ENCODE measurements around the gene CCDC85A. TPM values are rescaled to one million over a fixed set of nuclear protein-coding genes. Genes with fewer than 3 reads are reported as not detected.

Gene CCDC85A
- total and polyA plus RNA-seq, 2 of the 8 experiments (the other 6 are each of a cell fraction or from before 2014, with no cell fraction given): 0.20 TPM; not detected in 1

GRCh38 chr2:56263876-56264275 lies 80.1 kb downstream of the CCDC85A start (continued):
- TF ChIP-seq, protein P1, sequence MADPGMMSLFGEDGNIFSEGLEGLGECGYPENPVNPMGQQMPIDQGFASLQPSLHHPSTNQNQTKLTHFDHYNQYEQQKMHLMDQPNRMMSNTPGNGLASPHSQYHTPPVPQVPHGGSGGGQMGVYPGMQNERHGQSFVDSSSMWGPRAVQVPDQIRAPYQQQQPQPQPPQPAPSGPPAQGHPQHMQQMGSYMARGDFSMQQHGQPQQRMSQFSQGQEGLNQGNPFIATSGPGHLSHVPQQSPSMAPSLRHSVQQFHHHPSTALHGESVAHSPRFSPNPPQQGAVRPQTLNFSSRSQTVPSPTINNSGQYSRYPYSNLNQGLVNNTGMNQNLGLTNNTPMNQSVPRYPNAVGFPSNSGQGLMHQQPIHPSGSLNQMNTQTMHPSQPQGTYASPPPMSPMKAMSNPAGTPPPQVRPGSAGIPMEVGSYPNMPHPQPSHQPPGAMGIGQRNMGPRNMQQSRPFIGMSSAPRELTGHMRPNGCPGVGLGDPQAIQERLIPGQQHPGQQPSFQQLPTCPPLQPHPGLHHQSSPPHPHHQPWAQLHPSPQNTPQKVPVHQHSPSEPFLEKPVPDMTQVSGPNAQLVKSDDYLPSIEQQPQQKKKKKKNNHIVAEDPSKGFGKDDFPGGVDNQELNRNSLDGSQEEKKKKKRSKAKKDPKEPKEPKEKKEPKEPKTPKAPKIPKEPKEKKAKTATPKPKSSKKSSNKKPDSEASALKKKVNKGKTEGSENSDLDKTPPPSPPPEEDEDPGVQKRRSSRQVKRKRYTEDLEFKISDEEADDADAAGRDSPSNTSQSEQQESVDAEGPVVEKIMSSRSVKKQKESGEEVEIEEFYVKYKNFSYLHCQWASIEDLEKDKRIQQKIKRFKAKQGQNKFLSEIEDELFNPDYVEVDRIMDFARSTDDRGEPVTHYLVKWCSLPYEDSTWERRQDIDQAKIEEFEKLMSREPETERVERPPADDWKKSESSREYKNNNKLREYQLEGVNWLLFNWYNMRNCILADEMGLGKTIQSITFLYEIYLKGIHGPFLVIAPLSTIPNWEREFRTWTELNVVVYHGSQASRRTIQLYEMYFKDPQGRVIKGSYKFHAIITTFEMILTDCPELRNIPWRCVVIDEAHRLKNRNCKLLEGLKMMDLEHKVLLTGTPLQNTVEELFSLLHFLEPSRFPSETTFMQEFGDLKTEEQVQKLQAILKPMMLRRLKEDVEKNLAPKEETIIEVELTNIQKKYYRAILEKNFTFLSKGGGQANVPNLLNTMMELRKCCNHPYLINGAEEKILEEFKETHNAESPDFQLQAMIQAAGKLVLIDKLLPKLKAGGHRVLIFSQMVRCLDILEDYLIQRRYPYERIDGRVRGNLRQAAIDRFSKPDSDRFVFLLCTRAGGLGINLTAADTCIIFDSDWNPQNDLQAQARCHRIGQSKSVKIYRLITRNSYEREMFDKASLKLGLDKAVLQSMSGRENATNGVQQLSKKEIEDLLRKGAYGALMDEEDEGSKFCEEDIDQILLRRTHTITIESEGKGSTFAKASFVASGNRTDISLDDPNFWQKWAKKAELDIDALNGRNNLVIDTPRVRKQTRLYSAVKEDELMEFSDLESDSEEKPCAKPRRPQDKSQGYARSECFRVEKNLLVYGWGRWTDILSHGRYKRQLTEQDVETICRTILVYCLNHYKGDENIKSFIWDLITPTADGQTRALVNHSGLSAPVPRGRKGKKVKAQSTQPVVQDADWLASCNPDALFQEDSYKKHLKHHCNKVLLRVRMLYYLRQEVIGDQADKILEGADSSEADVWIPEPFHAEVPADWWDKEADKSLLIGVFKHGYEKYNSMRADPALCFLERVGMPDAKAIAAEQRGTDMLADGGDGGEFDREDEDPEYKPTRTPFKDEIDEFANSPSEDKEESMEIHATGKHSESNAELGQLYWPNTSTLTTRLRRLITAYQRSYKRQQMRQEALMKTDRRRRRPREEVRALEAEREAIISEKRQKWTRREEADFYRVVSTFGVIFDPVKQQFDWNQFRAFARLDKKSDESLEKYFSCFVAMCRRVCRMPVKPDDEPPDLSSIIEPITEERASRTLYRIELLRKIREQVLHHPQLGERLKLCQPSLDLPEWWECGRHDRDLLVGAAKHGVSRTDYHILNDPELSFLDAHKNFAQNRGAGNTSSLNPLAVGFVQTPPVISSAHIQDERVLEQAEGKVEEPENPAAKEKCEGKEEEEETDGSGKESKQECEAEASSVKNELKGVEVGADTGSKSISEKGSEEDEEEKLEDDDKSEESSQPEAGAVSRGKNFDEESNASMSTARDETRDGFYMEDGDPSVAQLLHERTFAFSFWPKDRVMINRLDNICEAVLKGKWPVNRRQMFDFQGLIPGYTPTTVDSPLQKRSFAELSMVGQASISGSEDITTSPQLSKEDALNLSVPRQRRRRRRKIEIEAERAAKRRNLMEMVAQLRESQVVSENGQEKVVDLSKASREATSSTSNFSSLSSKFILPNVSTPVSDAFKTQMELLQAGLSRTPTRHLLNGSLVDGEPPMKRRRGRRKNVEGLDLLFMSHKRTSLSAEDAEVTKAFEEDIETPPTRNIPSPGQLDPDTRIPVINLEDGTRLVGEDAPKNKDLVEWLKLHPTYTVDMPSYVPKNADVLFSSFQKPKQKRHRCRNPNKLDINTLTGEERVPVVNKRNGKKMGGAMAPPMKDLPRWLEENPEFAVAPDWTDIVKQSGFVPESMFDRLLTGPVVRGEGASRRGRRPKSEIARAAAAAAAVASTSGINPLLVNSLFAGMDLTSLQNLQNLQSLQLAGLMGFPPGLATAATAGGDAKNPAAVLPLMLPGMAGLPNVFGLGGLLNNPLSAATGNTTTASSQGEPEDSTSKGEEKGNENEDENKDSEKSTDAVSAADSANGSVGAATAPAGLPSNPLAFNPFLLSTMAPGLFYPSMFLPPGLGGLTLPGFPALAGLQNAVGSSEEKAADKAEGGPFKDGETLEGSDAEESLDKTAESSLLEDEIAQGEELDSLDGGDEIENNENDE (IDR thresholded peaks at IDR 0.05; ENCODE audit: insufficient replicate concordance, low read length): no peak
- TF ChIP-seq POLR2AphosphoS5 (IDR thresholded peaks at IDR 0.05; ENCODE audit: low read depth, low read length) (no peak), MAX (IDR thresholded peaks at IDR 0.05) (no peak), YY1 (IDR thresholded peaks at IDR 0.05; ENCODE audit: low read depth, low read length) (no peak), NRF1 (IDR thresholded peaks at IDR 0.05; ENCODE audit: low read depth, low read length) (no peak)

All from H1 (cell line).